CD4-positive, CD25-positive, alpha-beta regulatory T cell (primary cell): ENCODE results near the gene PLXNA4. TPM values are rescaled to one million over a fixed set of nuclear protein-coding genes. Genes with fewer than 3 reads are reported as not detected.

Experiments
- ATAC-seq, 2 donors: fragments of 150-1000 bp; cut with Tn5 transposase; one replicate each; pipeline ENCODE4 v1.10.0; 2021; ENCODE audit warnings: low read depth in 2 of 2, moderate number of reproducible peaks in 2 of 2, moderate library complexity in 1 of 2
- DNase-seq, 3 donors: peaks; one replicate each; pipeline versions ENCODE4 v3.0.0 to v3.0.0-alpha.2; 2012 to 2022; ENCODE audit warnings: mixed read lengths in 1 of 3
- H3K27ac ChIP-seq: one replicate; pipeline ENCODE4 v1.7.0; 2013; ENCODE audit warnings: mild to moderate bottlenecking, low read length; ENCODE audit not compliant: insufficient read depth, poor library complexity, severe bottlenecking
- H3K27me3 ChIP-seq: one replicate; pipeline ENCODE4 v1.7.0; 2013; ENCODE audit warnings: low read length; ENCODE audit not compliant: control insufficient read depth, insufficient read depth
- H3K36me3 ChIP-seq: one replicate; pipeline ENCODE4 v1.7.0; 2013; ENCODE audit warnings: mild to moderate bottlenecking, low read length, moderate library complexity; ENCODE audit not compliant: control insufficient read depth, insufficient read depth
- H3K4me1 ChIP-seq: 2 replicates; pipeline ENCODE4 v1.7.0; 2013; ENCODE audit warnings: mild to moderate bottlenecking, low read length; ENCODE audit not compliant: insufficient read depth, control insufficient read depth, poor library complexity, severe bottlenecking
- H3K4me3 ChIP-seq: one replicate; pipeline ENCODE4 v1.7.0; 2013; ENCODE audit warnings: low read depth, mild to moderate bottlenecking, low read length, moderate library complexity
- H3K9me3 ChIP-seq, 2 experiments: 1 replicate in 1 of 2; 2 replicates in 1 of 2; pipeline ENCODE4 v1.7.0; 2013; ENCODE audit warnings: low read length in 2 of 2, mild to moderate bottlenecking in 1 of 2, moderate library complexity in 1 of 2; ENCODE audit not compliant: control insufficient read depth in 2 of 2
- H3K27ac Mint-ChIP-seq, 3 donors: one replicate each; pipeline ENCODE4 v1.8.0; 2020 to 2022; ENCODE audit warnings: mild to moderate bottlenecking in 3 of 3, mixed read lengths in 3 of 3, moderate library complexity in 2 of 3
- H3K27me3 Mint-ChIP-seq: one replicate; pipeline ENCODE4 v1.8.0; 2022; ENCODE audit warnings: mild to moderate bottlenecking, mixed read lengths
- H3K36me3 Mint-ChIP-seq: one replicate; pipeline ENCODE4 v1.8.0; 2020; ENCODE audit warnings: mixed read lengths
- H3K4me1 Mint-ChIP-seq, 4 donors: one replicate each; pipeline ENCODE4 v1.8.0; 2020 to 2022; ENCODE audit warnings: mixed read lengths in 4 of 4, mild to moderate bottlenecking in 1 of 4
- H3K4me3 Mint-ChIP-seq, 4 donors: one replicate each; pipeline ENCODE4 v1.8.0; 2020 to 2022; ENCODE audit warnings: mild to moderate bottlenecking in 4 of 4, mixed read lengths in 4 of 4, moderate library complexity in 3 of 4
- H3K9me3 Mint-ChIP-seq, 7 donors: one replicate each; pipeline ENCODE4 v1.8.0; 2020 to 2022; ENCODE audit warnings: mixed read lengths in 7 of 7, mild to moderate bottlenecking in 3 of 7, moderate library complexity in 2 of 7
- polyA plus RNA-seq, 4 donors: library from polyadenylated mRNA; unstranded; fragments of 300-500 nt; fragmentation: Illumina TruSeq; gene quantifications; one replicate each; pipeline ENCODE4 v1.2.3, GENCODE V29; 2021
- total RNA-seq: library from RNA; stranded (reverse); gene quantifications from one replicate; pipeline ENCODE4 v1.2.3, GENCODE V29; 2022

Gene PLXNA4
- total and polyA plus RNA-seq, 5 donors from 2014 or later, result 0.27 TPM; not detected in 4

DNA sequence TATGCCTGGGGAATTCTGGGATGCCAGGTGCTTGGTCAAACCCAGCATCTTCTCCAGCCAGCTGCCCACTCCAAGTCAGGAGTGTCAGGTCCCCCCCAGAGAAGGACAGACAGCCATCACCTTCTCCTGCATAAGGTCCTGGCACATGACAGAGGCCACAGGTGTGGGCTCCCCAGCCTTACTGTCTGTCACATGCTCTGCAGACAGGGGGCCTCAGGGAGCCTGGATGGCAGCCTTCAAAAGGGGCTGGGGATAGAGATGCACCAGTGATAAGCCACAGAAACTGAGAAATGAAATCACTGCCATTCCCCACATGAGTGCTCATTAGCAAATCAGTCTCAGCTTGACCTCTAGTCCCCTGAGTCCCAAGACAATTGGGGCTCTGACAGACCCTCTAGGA is 72.9 kb downstream of the PLXNA4 start:
- no peaks in the 10 kb centered on the region for H3K4me1 ChIP-seq
- H3K4me3 Mint-ChIP-seq, result no peak overlapping the region
- H3K9me3 ChIP-seq, result no peaks in the 10 kb centered on the region
- H3K4me1 Mint-ChIP-seq, result no peaks in the 10 kb centered on the region
- no peaks in the 10 kb centered on the region for H3K36me3 ChIP-seq
- H3K27me3 ChIP-seq, result no peaks in the 10 kb centered on the region
- no peaks in the 10 kb centered on the region for H3K36me3 Mint-ChIP-seq
- peaks cover 0 to 2% (median 0%) of the 10 kb centered on the region in 7 donors for H3K9me3 Mint-ChIP-seq
- H3K27me3 Mint-ChIP-seq, result peaks cover 6% of the 10 kb centered on the region
- H3K27ac ChIP-seq, result no peak overlapping the region
- DNase-seq (no peak), ATAC-seq (no peak)
- no peak overlapping the region for H3K27ac Mint-ChIP-seq
- H3K4me3 ChIP-seq, result no peak overlapping the region

- no peaks in the 10 kb centered on the region for H3K4me1 ChIP-seq
- Mint-ChIP-seq H3K27me3 (no peaks in the 10 kb centered on the region), H3K9me3 (peaks cover 0 to 2% (median 0%) of the 10 kb centered on the region in 7 donors), H3K4me3 (no peak overlapping the region), H3K4me1 (no peaks in the 10 kb centered on the region), H3K36me3 (no peaks in the 10 kb centered on the region), H3K27ac (no peak overlapping the region)
- no peaks in the 10 kb centered on the region for H3K9me3 ChIP-seq
- no peak overlapping the region for H3K4me3 ChIP-seq
- no peak for ATAC-seq
- no peak overlapping the region for H3K27ac ChIP-seq
- H3K36me3 ChIP-seq, result no peaks in the 10 kb centered on the region
- DNase-seq, result no peak
- H3K27me3 ChIP-seq, result no peaks in the 10 kb centered on the region
Observed at GRCh38 chr7:132501956-132502355, 74.3 kb downstream of the PLXNA4 start.

GRCh38 chr7:132500727-132501440 is 75.4 kb downstream of the PLXNA4 start:
- Mint-ChIP-seq H3K27ac (no peak overlapping the region), H3K9me3 (peaks cover 0 to 2% (median 0%) of the 10 kb centered on the region in 7 donors), H3K36me3 (no peaks in the 10 kb centered on the region), H3K4me1 (no peaks in the 10 kb centered on the region), H3K27me3 (no peaks in the 10 kb centered on the region), H3K4me3 (no peak overlapping the region)
- H3K27ac ChIP-seq, result no peak overlapping the region
- H3K27me3 ChIP-seq, result no peaks in the 10 kb centered on the region
- no peak overlapping the region for H3K4me3 ChIP-seq
- ATAC-seq (no peak), DNase-seq (no peak)
- no peaks in the 10 kb centered on the region for H3K4me1 ChIP-seq
- H3K36me3 ChIP-seq, result no peaks in the 10 kb centered on the region
- H3K9me3 ChIP-seq, result no peaks in the 10 kb centered on the region

DNA sequence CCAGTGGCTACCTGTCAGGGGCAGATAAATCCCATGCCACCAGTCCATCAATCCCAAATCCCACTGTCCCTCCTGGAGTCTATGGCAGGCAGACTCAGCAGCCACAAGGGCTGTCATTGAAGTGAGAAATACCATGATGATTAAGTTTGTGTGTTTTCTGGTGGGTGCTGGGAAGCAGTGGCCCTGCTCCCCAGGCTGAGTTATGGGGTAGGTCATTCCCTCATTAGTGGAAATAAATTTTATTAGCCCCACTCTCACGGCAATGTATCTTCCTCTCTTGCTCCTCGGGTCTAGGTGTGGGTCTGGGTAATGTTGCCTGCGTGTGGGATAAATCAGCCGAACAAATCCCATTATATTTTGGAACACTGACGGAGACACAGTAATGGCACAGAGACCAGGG is 76.8 kb downstream of the PLXNA4 start:
- no peaks in the 10 kb centered on the region for H3K36me3 ChIP-seq
- no peak overlapping the region for H3K4me3 Mint-ChIP-seq

DNA sequence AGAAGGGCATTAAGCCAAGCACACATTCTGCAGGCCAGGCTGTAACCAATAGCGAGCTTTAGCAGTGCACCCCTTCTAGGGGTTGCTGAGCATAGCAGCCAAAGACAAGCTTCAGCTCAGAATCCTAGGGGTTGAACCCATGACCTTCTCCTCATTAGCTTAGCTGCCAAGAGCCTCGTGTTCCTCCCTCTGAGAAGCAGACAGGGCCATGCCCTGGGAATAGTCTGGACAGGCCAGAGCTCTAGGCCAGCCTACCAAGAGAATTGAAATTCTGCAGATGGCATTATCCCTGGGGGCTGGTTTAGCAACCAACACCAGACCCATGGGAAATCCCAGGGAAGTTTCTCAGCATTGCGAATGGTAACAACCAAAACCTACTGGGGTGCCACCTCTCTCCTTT is 77.2 kb downstream of the PLXNA4 start:
- no peaks in the 10 kb centered on the region for H3K4me1 Mint-ChIP-seq
- H3K36me3 ChIP-seq, result no peaks in the 10 kb centered on the region
- no peak overlapping the region for H3K27ac ChIP-seq
- no peaks in the 10 kb centered on the region for H3K27me3 Mint-ChIP-seq
- ATAC-seq (no peak), DNase-seq (no peak)
- H3K9me3 Mint-ChIP-seq, result peaks cover 0 to 2% (median 0%) of the 10 kb centered on the region in 7 donors
- H3K4me1 ChIP-seq, result no peaks in the 10 kb centered on the region
- H3K4me3 Mint-ChIP-seq, result no peak overlapping the region
- no peaks in the 10 kb centered on the region for H3K27me3 ChIP-seq
- no peaks in the 10 kb centered on the region for H3K36me3 Mint-ChIP-seq
- no peak overlapping the region for H3K27ac Mint-ChIP-seq
- no peak overlapping the region for H3K4me3 ChIP-seq
- H3K9me3 ChIP-seq, result no peaks in the 10 kb centered on the region

More for the DNA sequence above, 76.8 kb downstream of the PLXNA4 start:
- no peaks in the 10 kb centered on the region for H3K4me1 Mint-ChIP-seq
- no peaks in the 10 kb centered on the region for H3K36me3 Mint-ChIP-seq
- H3K27me3 Mint-ChIP-seq, result no peaks in the 10 kb centered on the region
- ATAC-seq, result no peak
- no peaks in the 10 kb centered on the region for H3K27me3 ChIP-seq
- no peak overlapping the region for H3K4me3 ChIP-seq
- no peak overlapping the region for H3K27ac Mint-ChIP-seq
- peaks cover 0 to 2% (median 0%) of the 10 kb centered on the region in 7 donors for H3K9me3 Mint-ChIP-seq
- no peak overlapping the region for H3K27ac ChIP-seq
- H3K4me1 ChIP-seq, result no peaks in the 10 kb centered on the region
- no peaks in the 10 kb centered on the region for H3K9me3 ChIP-seq
- no peak for DNase-seq

- no peak for DNase-seq
- H3K4me1 Mint-ChIP-seq, result no peaks in the 10 kb centered on the region
- H3K27ac Mint-ChIP-seq, result no peak overlapping the region
Observed at GRCh38 chr7:132498319-132498718, 78.0 kb downstream of the PLXNA4 start.

DNA sequence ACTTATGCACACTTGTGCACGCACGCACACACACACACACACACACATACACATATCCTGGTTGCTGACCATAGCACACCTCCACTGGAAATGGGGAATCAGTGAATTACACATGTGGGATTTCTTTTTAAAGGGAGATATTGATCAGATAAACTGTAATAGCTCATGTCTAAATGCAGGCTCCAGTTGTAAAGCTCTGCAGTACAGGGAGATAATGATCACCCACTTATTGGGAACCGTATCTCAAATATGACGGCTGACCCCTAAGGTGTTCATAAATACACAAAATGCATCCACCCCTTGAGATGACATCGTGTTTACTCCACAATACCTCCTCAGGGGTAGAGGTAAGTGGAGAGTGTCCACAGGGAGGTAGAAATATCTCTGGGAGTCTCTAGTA is 79.2 kb downstream of the PLXNA4 start:
- no peak overlapping the region for H3K4me3 Mint-ChIP-seq
- peaks cover 0 to 2% (median 0%) of the 10 kb centered on the region in 7 donors for H3K9me3 Mint-ChIP-seq
- no peaks in the 10 kb centered on the region for H3K27me3 Mint-ChIP-seq
- DNase-seq (no peak), ATAC-seq (no peak)
- Histone ChIP-seq H3K36me3 (no peaks in the 10 kb centered on the region), H3K27ac (no peak overlapping the region), H3K27me3 (no peaks in the 10 kb centered on the region), H3K4me1 (no peaks in the 10 kb centered on the region), H3K9me3 (no peaks in the 10 kb centered on the region), H3K4me3 (no peak overlapping the region)
- no peaks in the 10 kb centered on the region for H3K4me1 Mint-ChIP-seq
- H3K36me3 Mint-ChIP-seq, result no peaks in the 10 kb centered on the region
- no peak overlapping the region for H3K27ac Mint-ChIP-seq

More at GRCh38 chr7:132498319-132498718, 78.0 kb downstream of the PLXNA4 start:
- Histone ChIP-seq H3K36me3 (no peaks in the 10 kb centered on the region), H3K4me1 (no peaks in the 10 kb centered on the region), H3K4me3 (no peak overlapping the region), H3K27ac (no peak overlapping the region), H3K9me3 (no peaks in the 10 kb centered on the region), H3K27me3 (no peaks in the 10 kb centered on the region)
- no peaks in the 10 kb centered on the region for H3K27me3 Mint-ChIP-seq
- H3K4me3 Mint-ChIP-seq, result no peak overlapping the region
- ATAC-seq, result no peak
- H3K9me3 Mint-ChIP-seq, result peaks cover 0 to 2% (median 0%) of the 10 kb centered on the region in 7 donors
- no peaks in the 10 kb centered on the region for H3K36me3 Mint-ChIP-seq

DNA sequence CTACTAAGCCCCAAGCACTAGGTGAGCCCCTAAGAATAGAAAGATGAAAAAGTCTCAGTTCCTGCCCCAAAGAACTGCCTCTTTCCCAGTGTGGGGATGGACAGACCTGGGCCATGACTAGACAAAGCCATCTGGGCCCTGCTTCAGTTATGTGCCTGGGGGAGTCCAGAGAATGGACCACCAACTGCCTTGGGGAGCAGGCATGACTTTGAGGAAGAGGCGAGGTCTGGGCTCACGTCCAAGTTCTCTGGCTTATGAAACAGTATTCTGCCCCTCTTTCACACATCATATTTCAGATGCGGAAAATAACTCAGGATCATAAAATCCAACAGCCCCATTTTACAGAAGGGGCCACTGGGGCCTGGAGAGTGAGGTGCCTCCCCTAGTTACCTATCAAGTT is 80.3 kb downstream of the PLXNA4 start:
- Histone ChIP-seq H3K27ac (no peak overlapping the region), H3K4me1 (no peaks in the 10 kb centered on the region), H3K36me3 (no peaks in the 10 kb centered on the region), H3K27me3 (no peaks in the 10 kb centered on the region), H3K9me3 (no peaks in the 10 kb centered on the region), H3K4me3 (no peak overlapping the region)
- ATAC-seq, result no peak
- Mint-ChIP-seq H3K27ac (no peak overlapping the region), H3K36me3 (no peaks in the 10 kb centered on the region), H3K4me1 (no peaks in the 10 kb centered on the region), H3K9me3 (peaks cover 0 to 2% (median 0%) of the 10 kb centered on the region in 7 donors), H3K4me3 (no peak overlapping the region), H3K27me3 (no peaks in the 10 kb centered on the region)
- no peak for DNase-seq
